Measurements from ENCODE around the gene ZBTB17. TPM values are rescaled to one million over a fixed set of nuclear protein-coding genes. Genes with fewer than 3 reads are reported as not detected.

The ZBTB17 gene
- total and polyA plus RNA-seq, 9 of the 15 experiments (the other 6 are each of a cell fraction or from before 2014, with no cell fraction given), result 1.1 to 53.4 (median 29.6) TPM

DNA sequence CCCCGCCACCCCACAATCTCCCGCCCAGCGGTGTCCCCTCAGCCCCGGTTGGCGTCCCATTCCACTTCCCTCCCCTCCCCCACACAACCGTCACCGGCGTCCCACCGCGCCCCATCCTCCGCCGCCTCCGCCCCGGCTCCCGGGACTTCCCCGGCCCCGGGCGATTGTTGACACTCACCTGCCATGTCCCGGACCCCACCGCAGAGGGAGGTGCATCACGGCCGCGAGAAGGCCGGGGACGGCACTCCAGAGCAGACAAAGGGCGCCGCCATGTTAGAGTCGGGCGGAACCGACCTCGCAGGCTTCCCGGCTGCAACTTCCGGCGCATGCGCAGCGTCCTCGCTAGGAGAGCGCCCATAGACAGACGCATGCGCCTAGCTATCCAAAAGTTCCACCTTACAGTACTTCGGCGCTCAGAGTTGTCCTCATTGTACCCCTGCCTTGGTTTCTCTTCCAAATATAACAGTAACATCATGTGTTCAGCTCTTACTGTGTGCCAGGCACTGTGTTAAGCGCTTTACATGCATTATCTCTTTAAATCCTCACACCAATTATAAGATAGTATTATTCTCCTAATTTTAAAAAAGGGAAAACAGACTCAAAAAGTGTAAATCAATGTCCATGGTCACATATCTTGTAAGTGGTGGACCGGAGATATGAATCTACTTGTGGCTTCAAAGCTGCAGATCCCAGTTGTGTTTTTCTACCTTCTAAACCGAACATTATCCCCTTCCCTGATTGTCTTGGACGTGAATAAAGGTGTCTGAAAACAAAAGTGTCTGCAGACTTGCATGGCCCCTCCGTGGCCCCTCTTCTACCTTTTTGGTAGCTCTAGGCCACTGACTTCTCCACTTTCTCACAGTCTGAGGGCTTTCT lies at the start of gene ZBTB17 (continued):
- TF ChIP-seq, protein P1, sequence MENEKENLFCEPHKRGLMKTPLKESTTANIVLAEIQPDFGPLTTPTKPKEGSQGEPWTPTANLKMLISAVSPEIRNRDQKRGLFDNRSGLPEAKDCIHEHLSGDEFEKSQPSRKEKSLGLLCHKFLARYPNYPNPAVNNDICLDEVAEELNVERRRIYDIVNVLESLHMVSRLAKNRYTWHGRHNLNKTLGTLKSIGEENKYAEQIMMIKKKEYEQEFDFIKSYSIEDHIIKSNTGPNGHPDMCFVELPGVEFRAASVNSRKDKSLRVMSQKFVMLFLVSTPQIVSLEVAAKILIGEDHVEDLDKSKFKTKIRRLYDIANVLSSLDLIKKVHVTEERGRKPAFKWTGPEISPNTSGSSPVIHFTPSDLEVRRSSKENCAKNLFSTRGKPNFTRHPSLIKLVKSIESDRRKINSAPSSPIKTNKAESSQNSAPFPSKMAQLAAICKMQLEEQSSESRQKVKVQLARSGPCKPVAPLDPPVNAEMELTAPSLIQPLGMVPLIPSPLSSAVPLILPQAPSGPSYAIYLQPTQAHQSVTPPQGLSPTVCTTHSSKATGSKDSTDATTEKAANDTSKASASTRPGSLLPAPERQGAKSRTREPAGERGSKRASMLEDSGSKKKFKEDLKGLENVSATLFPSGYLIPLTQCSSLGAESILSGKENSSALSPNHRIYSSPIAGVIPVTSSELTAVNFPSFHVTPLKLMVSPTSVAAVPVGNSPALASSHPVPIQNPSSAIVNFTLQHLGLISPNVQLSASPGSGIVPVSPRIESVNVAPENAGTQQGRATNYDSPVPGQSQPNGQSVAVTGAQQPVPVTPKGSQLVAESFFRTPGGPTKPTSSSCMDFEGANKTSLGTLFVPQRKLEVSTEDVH (IDR thresholded peaks at IDR 0.05; ENCODE audit: low read depth, partially characterized antibody), result peak; percentile 98
- TF ChIP-seq TRIM28 (IDR thresholded peaks at IDR 0.05), result peak; percentile 70; the same call in 1 of the 2 replicates
- TF ChIP-seq LEF1 (IDR thresholded peaks at IDR 0.05), result no peak
- no peak for TF ChIP-seq U2AF2 (optimal IDR thresholded peaks at IDR 0.05; ENCODE audit: low read depth, low read length)
- TF ChIP-seq ELF1 (tag; IDR thresholded peaks at IDR 0.05), result peak; percentile 100
- TF ChIP-seq, protein P2, sequence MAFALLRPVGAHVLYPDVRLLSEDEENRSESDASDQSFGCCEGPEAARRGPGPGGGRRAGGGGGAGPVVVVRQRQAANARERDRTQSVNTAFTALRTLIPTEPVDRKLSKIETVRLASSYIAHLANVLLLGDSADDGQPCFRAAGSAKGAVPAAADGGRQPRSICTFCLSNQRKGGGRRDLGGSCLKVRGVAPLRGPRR (CRISPR knock-in tag; IDR thresholded peaks at IDR 0.05), result no peak
- TF ChIP-seq, protein P3, sequence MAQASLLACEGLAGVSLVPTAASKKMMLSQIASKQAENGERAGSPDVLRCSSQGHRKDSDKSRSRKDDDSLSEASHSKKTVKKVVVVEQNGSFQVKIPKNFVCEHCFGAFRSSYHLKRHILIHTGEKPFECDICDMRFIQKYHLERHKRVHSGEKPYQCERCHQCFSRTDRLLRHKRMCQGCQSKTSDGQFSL (CRISPR knock-in tag; IDR thresholded peaks at IDR 0.05), result peak; percentile 26
- TF ChIP-seq, protein P3 (tag; IDR thresholded peaks at IDR 0.05), result no peak
- TF ChIP-seq, protein P4, sequence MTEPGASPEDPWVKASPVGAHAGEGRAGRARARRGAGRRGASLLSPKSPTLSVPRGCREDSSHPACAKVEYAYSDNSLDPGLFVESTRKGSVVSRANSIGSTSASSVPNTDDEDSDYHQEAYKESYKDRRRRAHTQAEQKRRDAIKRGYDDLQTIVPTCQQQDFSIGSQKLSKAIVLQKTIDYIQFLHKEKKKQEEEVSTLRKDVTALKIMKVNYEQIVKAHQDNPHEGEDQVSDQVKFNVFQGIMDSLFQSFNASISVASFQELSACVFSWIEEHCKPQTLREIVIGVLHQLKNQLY (CRISPR knock-in tag; conservative IDR thresholded peaks at IDR 0.05), result no peak
- TF ChIP-seq, protein P5, sequence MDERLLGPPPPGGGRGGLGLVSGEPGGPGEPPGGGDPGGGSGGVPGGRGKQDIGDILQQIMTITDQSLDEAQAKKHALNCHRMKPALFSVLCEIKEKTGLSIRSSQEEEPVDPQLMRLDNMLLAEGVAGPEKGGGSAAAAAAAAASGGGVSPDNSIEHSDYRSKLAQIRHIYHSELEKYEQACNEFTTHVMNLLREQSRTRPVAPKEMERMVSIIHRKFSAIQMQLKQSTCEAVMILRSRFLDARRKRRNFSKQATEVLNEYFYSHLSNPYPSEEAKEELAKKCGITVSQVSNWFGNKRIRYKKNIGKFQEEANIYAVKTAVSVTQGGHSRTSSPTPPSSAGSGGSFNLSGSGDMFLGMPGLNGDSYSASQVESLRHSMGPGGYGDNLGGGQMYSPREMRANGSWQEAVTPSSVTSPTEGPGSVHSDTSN (CRISPR knock-in tag; IDR thresholded peaks at IDR 0.05; ENCODE audit: low read depth), result no peak
- TF ChIP-seq, protein P5 (tag; conservative IDR thresholded peaks at IDR 0.05; ENCODE audit: low read depth), result no peak
- no peak for TF ChIP-seq RAD51 (IDR thresholded peaks at IDR 0.05; ENCODE audit: borderline replicate concordance, low read depth)
- no peak for TF ChIP-seq GABPB2 (CRISPR knock-in tag; conservative IDR thresholded peaks at IDR 0.05)
- no peak for TF ChIP-seq NFIX (CRISPR knock-in tag; IDR thresholded peaks at IDR 0.05; ENCODE audit: low read depth)
- TF ChIP-seq PRMT5 (CRISPR knock-in tag; IDR thresholded peaks at IDR 0.05), result no peak

Data from K562 (cell line).